ENCODE measurements around the gene SLC44A2. TPM values are rescaled to one million over a fixed set of nuclear protein-coding genes. Genes with fewer than 3 reads are reported as not detected.

Gene SLC44A2
- total and polyA plus RNA-seq, 10 of the 15 experiments (the other 5 are each of a cell fraction or from before 2014, with no cell fraction given), result 3.0 to 51.3 (median 26.8) TPM

- TF ChIP-seq, protein P1, sequence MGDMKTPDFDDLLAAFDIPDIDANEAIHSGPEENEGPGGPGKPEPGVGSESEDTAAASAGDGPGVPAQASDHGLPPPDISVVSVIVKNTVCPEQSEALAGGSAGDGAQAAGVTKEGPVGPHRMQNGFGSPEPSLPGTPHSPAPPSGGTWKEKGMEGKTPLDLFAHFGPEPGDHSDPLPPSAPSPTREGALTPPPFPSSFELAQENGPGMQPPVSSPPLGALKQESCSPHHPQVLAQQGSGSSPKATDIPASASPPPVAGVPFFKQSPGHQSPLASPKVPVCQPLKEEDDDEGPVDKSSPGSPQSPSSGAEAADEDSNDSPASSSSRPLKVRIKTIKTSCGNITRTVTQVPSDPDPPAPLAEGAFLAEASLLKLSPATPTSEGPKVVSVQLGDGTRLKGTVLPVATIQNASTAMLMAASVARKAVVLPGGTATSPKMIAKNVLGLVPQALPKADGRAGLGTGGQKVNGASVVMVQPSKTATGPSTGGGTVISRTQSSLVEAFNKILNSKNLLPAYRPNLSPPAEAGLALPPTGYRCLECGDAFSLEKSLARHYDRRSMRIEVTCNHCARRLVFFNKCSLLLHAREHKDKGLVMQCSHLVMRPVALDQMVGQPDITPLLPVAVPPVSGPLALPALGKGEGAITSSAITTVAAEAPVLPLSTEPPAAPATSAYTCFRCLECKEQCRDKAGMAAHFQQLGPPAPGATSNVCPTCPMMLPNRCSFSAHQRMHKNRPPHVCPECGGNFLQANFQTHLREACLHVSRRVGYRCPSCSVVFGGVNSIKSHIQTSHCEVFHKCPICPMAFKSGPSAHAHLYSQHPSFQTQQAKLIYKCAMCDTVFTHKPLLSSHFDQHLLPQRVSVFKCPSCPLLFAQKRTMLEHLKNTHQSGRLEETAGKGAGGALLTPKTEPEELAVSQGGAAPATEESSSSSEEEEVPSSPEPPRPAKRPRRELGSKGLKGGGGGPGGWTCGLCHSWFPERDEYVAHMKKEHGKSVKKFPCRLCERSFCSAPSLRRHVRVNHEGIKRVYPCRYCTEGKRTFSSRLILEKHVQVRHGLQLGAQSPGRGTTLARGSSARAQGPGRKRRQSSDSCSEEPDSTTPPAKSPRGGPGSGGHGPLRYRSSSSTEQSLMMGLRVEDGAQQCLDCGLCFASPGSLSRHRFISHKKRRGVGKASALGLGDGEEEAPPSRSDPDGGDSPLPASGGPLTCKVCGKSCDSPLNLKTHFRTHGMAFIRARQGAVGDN (IDR thresholded peaks at IDR 0.05), result peak; percentile 67
- TF ChIP-seq MYC (IDR thresholded peaks at IDR 0.05; ENCODE audit: insufficient read depth, insufficient read length, insufficient replicate concordance, low read length, severe bottlenecking) (no peak), EED (IDR thresholded peaks at IDR 0.05; ENCODE audit: low read depth) (no peak), NR2F1 (conservative IDR thresholded peaks at IDR 0.05) (peak; percentile 75), JUNB (IDR thresholded peaks at IDR 0.05) (no peak), ZNF622 (IDR thresholded peaks at IDR 0.05) (no peak), ZZZ3 (IDR thresholded peaks at IDR 0.05; ENCODE audit: control insufficient read depth, insufficient read length, low read depth) (no peak), SP1 (IDR thresholded peaks at IDR 0.05; ENCODE audit: low read depth, low read length) (no peak), PAX5 (IDR thresholded peaks at IDR 0.05; ENCODE audit: borderline replicate concordance, low read depth, low read length) (no peak), EGR1 (IDR thresholded peaks at IDR 0.05; ENCODE audit: borderline replicate concordance in 1 of 2, low read depth in 2 of 2, low read length in 2 of 2) (no peak), ZNF274 (IDR thresholded peaks at IDR 0.05; ENCODE audit: insufficient read depth, insufficient read length) (no peak), E2F4 (IDR thresholded peaks at IDR 0.05; ENCODE audit: low read depth, low read length) (0 out of 2 replicates have a peak, but pooled peaks have one; percentile 17), FOXK2 (IDR thresholded peaks at IDR 0.05) (no peak), SMAD5 (IDR thresholded peaks at IDR 0.05; ENCODE audit: low read depth) (no peak; the same call in 1 of the 2 replicates), RB1 (IDR thresholded peaks at IDR 0.05; ENCODE audit: borderline replicate concordance) (no peak), POU2F2 (IDR thresholded peaks at IDR 0.05; ENCODE audit: borderline replicate concordance, low read depth, low read length) (peak; percentile 74; the same call in 2 of the 3 replicates), CREB1 (IDR thresholded peaks at IDR 0.05; ENCODE audit: low read depth) (no peak), ZBTB40 (IDR thresholded peaks at IDR 0.05; ENCODE audit: borderline replicate concordance) (no peak)
- TF ChIP-seq, protein P2, sequence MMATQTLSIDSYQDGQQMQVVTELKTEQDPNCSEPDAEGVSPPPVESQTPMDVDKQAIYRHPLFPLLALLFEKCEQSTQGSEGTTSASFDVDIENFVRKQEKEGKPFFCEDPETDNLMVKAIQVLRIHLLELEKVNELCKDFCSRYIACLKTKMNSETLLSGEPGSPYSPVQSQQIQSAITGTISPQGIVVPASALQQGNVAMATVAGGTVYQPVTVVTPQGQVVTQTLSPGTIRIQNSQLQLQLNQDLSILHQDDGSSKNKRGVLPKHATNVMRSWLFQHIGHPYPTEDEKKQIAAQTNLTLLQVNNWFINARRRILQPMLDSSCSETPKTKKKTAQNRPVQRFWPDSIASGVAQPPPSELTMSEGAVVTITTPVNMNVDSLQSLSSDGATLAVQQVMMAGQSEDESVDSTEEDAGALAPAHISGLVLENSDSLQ (IDR thresholded peaks at IDR 0.05), result peak; percentile 42; the same call in 1 of the 2 replicates
- TF ChIP-seq, protein P3, sequence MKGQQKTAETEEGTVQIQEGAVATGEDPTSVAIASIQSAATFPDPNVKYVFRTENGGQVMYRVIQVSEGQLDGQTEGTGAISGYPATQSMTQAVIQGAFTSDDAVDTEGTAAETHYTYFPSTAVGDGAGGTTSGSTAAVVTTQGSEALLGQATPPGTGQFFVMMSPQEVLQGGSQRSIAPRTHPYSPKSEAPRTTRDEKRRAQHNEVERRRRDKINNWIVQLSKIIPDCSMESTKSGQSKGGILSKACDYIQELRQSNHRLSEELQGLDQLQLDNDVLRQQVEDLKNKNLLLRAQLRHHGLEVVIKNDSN (IDR thresholded peaks at IDR 0.05; ENCODE audit: borderline replicate concordance, extremely low read length, insufficient read depth, low read depth, low read length), result no peak
These were observed 20.8 kb upstream of the SLC44A2 start (continued) for GRCh38 chr19:10604460-10604980.
